ENCODE results near the gene API5.

Gene API5

DNA sequence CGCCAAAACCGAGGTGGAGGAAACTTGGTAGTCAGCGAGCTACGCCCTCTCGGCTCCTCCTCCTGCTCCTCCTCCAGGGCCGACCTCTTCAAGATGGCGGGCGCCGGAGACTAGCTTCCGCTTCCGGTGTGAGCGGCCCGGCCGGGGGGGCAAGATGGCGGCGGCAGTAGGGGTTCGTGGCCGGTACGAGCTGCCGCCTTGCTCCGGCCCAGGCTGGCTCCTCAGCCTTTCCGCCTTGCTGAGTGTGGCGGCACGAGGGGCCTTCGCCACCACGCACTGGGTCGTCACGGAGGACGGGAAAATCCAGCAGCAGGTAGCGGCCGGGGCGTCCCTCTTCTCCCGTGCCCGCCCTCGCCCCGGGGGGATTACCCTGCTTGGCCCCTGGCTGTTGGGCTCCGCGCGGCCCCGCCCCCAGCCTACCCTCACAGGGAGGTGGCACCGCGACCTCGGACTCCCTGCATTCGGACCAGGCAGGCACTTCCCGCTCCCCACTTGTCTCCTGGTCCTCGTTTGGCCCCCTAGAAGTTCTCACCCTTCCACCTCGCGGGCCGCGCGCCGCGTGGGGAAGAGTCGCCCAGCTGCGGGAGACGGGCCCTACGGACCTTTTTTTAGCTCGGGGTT lies 47.1 kb downstream of the API5 start, which contains the start of gene TTC17:
TSS of gene TTC17 (plus strand) at position 120 of the 621 bp plus-strand sequence. CDS start at position 155, 35 bp downstream.
- TF ChIP-seq POLR2AphosphoS5 (IDR thresholded peaks at IDR 0.05; ENCODE audit: low read depth, low read length) (peak; percentile 98), TAF1 (IDR thresholded peaks at IDR 0.05; ENCODE audit: borderline replicate concordance, insufficient read depth, low read length) (peak; percentile 95), FOXP2 (optimal IDR thresholded peaks at IDR 0.05; ENCODE audit: borderline replicate concordance, extremely low read depth, extremely low read length, insufficient read depth) (peak; percentile 59), SIN3A (IDR thresholded peaks at IDR 0.05; ENCODE audit: borderline replicate concordance, insufficient read depth, low read length) (0 out of 2 replicates have a peak, but pooled peaks have one; percentile 4)
- TF ChIP-seq, protein P1, sequence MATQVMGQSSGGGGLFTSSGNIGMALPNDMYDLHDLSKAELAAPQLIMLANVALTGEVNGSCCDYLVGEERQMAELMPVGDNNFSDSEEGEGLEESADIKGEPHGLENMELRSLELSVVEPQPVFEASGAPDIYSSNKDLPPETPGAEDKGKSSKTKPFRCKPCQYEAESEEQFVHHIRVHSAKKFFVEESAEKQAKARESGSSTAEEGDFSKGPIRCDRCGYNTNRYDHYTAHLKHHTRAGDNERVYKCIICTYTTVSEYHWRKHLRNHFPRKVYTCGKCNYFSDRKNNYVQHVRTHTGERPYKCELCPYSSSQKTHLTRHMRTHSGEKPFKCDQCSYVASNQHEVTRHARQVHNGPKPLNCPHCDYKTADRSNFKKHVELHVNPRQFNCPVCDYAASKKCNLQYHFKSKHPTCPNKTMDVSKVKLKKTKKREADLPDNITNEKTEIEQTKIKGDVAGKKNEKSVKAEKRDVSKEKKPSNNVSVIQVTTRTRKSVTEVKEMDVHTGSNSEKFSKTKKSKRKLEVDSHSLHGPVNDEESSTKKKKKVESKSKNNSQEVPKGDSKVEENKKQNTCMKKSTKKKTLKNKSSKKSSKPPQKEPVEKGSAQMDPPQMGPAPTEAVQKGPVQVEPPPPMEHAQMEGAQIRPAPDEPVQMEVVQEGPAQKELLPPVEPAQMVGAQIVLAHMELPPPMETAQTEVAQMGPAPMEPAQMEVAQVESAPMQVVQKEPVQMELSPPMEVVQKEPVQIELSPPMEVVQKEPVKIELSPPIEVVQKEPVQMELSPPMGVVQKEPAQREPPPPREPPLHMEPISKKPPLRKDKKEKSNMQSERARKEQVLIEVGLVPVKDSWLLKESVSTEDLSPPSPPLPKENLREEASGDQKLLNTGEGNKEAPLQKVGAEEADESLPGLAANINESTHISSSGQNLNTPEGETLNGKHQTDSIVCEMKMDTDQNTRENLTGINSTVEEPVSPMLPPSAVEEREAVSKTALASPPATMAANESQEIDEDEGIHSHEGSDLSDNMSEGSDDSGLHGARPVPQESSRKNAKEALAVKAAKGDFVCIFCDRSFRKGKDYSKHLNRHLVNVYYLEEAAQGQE (IDR thresholded peaks at IDR 0.05; ENCODE audit: insufficient read depth in 1 of 2, low read depth in 2 of 2, low read length in 2 of 2): no peak; a peak in 1 of 4 replicates

DNA sequence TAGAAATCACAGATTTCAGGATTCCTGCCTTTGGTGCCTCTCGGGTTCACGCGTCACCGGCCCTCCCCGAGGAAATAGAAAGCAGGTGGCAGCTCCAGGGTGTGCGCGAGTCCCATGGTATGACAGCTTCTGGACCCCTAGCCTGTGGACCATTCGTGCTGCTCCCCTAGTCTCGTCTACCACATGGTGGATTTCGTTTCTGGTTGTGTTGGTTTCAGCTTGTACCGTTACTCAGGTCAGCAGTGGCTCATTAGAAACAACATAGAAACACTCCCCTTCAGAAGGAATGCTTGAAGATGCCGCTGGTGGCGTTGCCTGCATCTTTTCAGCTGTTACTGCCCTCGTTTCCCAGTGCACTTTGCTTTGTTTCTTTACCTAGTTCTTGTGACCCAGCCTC lies 47.6 kb downstream of the API5 start:
- TF ChIP-seq SIN3A (IDR thresholded peaks at IDR 0.05; ENCODE audit: borderline replicate concordance, insufficient read depth, low read length) (peak; percentile 59; the same call in 1 of the 2 replicates), TAF1 (IDR thresholded peaks at IDR 0.05; ENCODE audit: borderline replicate concordance, insufficient read depth, low read length) (peak; percentile 28; the same call in 1 of the 2 replicates), FOXP2 (optimal IDR thresholded peaks at IDR 0.05; ENCODE audit: borderline replicate concordance, extremely low read depth, extremely low read length, insufficient read depth) (no peak)

DNA sequence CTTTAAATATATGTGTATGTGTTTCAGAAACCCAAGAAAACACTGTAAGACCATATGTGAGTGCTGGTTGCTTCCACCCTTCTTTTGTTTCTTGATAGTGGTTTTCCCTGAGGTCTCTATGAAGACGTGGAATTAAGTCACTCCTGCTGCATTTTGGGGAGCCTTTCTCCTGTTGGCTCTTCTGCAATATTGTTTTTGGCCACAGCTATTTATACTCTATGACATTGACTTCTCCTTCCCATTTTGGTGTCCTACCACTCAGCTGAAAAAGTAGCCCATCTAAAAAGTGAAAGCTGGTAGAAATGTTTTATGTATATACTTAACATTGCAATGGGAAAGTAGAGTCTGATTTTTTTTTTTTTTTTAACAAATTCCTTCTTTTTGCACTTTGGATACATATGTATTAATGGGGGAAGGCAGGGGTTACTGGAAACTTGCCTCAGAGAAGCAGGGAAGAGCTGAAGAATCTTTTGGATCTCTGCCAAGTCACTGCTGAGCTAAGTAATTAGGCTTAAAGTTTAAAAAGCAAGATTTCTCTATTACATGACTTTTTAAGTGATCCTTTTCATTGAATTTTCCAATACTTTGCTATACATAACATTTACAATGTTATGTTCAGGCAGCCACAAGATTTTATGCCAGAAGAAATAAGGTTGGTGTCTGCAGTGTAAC lies 48.7 kb downstream of the API5 start:
- TF ChIP-seq SIN3A (IDR thresholded peaks at IDR 0.05; ENCODE audit: borderline replicate concordance, insufficient read depth, low read length) (no peak), TAF1 (IDR thresholded peaks at IDR 0.05; ENCODE audit: borderline replicate concordance, insufficient read depth, low read length) (no peak), FOXP2 (optimal IDR thresholded peaks at IDR 0.05; ENCODE audit: borderline replicate concordance, extremely low read depth, extremely low read length, insufficient read depth) (no peak), POLR2AphosphoS5 (IDR thresholded peaks at IDR 0.05; ENCODE audit: low read depth, low read length) (no peak)
- TF ChIP-seq, protein P1 (IDR thresholded peaks at IDR 0.05; ENCODE audit: insufficient read depth in 1 of 2, low read depth in 2 of 2, low read length in 2 of 2): no peak

DNA sequence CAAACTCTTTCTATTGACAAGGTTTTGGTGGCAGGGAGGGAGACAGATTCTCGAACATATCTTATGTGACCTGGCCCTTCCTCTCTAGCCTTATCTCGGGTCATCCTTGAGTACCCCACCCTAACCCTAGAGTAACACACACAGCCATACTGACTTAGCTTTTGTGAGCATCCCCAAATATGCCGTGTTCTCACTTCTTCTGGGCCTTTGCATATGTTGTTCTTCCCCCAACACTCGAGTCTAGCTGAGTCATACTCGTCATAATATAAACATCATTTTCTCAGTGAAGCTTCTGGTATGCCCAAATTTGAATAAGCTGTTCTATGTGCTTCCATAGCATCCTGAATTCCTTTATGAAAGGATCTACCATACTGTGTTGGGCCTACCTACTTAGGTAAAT lies 54.9 kb downstream of the API5 start:
- no peak for TF ChIP-seq SIN3A (IDR thresholded peaks at IDR 0.05; ENCODE audit: borderline replicate concordance, insufficient read depth, low read length)
- no peak for TF ChIP-seq TAF1 (IDR thresholded peaks at IDR 0.05; ENCODE audit: borderline replicate concordance, insufficient read depth, low read length)
- TF ChIP-seq, protein P1 (IDR thresholded peaks at IDR 0.05; ENCODE audit: insufficient read depth in 1 of 2, low read depth in 2 of 2, low read length in 2 of 2): no peak
- TF ChIP-seq POLR2AphosphoS5 (IDR thresholded peaks at IDR 0.05; ENCODE audit: low read depth, low read length): no peak
- TF ChIP-seq FOXP2 (optimal IDR thresholded peaks at IDR 0.05; ENCODE audit: borderline replicate concordance, extremely low read depth, extremely low read length, insufficient read depth): no peak

DNA sequence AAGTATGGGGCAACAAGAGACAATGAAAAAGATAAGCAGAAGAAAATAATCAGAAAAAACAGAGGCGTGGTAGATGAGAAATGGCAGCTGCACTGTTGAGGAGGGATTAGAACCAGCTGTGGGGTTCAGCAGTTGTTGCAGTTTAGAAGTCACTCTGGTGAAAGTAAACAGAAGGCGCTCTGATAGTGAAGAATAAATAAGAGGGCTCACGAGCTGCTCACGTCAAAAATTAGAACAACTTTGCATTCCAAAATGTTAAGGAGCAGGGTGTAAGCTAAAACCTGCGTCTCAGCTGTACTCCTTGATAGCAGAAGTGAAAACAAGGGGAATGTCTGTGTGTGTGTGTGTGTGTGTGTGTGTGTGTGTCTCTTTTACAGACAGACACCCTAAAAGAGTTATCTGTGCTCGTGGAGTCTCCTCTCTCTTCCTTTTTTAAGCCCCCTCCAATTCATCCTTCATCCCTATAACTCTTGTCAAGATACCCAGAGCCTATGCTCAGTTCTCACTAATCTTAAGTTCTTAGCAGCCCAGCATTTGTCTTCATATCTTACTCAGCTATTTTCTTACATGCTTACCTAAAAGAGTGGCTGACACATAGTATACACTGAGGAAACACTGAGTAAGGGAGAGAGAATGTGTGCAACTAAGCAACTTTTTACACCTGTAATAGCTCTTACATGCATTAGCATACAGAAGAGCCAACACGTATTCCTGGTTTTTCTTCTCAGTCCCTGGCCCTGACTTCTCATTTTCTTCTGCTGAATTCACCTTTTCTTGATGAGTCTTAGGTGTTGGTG lies 55.8 kb downstream of the API5 start:
- TF ChIP-seq FOXP2 (optimal IDR thresholded peaks at IDR 0.05; ENCODE audit: borderline replicate concordance, extremely low read depth, extremely low read length, insufficient read depth): no peak
- no peak for TF ChIP-seq SIN3A (IDR thresholded peaks at IDR 0.05; ENCODE audit: borderline replicate concordance, insufficient read depth, low read length)
- no peak for TF ChIP-seq TAF1 (IDR thresholded peaks at IDR 0.05; ENCODE audit: borderline replicate concordance, insufficient read depth, low read length)
- TF ChIP-seq, protein P1 (IDR thresholded peaks at IDR 0.05; ENCODE audit: insufficient read depth in 1 of 2, low read depth in 2 of 2, low read length in 2 of 2): no peak
- TF ChIP-seq POLR2AphosphoS5 (IDR thresholded peaks at IDR 0.05; ENCODE audit: low read depth, low read length): no peak
